Endometrial microvascular endothelial cells (primary cell): ENCODE measurements around the gene EIPR1. TPM values are rescaled to one million over a fixed set of nuclear protein-coding genes. Genes with fewer than 3 reads are reported as not detected.

Source experiments
- in situ Hi-C: cut with HindIII; loops from 2 replicates; pipeline ENCODE4 v1.10.0; 2017; ENCODE audit warnings: low sequenced_read_pairs, low pct_unique_long_range_greater_than_20kb; ENCODE audit errors: inconsistent ontology term
- total RNA-seq: library from RNA; depleted of rRNA; stranded (reverse); fragments of >200 nt; gene quantifications from one replicate; pipeline ENCODE4 v1.2.3, GENCODE V29; 2015; ENCODE audit errors: inconsistent ontology term

EIPR1 gene
- total RNA-seq, 1 donor from 2014 or later = 65.9 TPM

DNA sequence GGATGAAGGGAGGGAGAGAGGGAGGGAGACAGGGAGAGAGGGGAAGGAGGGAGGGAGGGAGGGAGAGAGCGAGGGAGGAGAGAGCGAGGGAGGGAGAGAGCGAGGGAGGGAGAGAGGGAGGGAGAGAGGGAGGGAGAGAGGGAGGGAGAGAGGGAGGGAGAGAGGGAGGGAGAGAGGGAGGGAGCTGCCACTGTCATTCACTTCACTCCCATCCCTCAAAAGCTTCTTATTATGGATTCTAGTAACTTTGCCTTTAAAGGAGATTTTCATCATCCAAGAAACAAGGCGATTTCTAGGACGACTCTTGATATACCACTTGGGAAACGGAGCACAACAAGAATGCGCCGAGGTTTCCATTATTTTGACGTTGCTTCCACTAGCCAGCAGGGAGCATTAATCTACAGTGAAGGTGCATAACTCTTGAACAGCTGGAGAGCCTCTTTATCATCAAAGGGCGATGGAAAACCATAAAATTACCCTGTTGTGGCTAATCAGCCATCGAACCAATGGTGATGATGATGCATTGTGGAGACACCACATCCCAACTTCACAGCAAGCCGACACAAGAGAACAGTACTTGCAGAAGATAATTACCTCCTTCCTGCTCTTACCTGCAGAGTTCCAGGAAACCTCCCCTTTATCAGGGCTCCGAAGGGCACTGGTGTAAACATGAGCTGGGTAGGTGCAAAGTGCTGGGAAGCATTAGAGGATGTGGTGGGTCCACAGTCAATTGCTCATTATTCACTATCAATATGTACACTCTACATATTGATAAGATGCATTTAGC, 130.5 kb downstream of the EIPR1 start:
- in situ Hi-C loops = no loop called here

DNA sequence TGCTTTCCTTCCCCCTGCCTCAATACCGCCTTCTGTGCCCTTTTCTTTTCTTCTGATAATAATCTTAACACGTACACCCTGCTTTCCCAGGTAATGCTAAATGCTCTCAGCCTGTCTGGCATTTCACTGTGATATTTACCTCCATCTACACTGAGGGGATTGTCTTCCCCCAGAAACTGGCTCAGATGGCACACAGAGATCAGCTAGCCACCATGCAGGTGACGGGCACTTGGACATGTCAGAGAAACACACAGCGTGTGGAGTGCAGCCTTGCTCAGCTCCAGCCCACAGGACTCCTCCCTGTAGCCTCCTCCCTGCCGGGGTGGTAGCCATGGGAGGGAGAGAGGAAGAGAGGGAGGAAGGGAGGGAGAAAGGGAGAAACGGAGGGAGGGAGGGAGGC, 131.2 kb downstream of the EIPR1 start:
- in situ Hi-C loops = no loop called here

DNA sequence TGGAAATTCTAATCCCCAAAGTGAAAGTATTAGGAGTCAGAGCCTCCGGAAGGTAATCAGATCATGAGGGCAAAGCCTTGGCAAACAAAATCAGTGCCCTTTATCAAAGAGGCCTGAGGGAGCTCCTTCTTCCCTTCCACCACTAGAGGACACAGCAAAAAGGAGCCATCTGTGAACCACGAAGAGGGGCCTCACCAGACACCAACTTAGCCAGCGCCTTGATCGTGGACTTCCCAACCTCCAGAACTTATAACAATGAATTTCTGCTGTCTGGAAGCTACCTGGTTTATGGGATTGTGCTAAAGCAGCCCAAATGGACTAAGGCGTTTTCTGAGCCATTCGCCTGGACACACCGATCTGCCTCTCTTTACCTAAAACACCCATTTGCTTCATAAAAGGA, 133.1 kb downstream of the EIPR1 start:
- in situ Hi-C loops = no loop called here

DNA sequence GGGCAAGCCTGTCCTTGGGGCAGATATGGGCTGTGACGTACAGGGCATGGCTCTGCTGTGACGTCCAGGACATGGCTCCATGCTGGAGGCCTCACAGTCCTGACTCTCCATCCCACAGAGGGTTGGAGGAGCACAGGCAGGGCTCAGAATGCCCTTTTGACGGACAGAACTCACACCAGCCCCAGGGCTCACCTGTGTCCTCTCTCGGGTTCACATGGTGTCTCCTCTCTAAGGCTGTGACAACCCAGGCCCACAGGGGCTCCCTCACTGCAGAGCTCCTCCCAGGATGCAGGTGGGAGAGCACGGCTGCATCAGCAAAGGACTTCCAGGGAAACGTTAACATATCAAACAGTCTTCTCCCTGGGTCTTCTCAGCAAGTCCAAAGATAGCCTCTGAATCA, 133.8 kb downstream of the EIPR1 start:
- in situ Hi-C loops = no loop called here

DNA sequence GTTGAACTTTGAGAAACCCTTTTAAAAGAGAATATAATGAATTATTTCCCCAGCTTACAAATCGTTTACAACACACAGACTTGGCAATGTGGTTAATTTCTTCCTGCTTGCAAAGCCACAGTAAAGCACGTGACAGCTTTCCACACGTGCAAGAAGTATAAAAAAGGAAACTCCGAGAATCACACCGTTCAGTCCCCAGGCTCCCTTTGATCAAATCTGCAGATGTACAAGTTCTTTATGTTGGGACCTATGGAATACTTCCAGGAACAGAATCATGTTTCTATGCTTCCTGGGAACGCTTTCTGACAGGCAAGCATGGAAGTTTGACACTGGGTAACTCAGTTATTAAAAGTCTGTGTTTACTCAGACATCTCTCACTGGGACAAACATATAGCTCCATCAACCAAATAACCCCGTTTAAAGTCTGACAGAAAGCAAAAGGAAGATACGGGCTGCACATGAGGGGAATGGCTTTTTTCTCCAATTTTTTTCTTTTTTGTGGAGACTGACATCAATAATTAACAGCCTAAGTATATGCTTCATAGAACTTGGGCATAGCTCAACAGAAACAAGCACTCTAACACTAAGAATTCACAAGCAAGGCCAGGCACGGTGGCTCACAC, 134.8 kb downstream of the EIPR1 start:
- in situ Hi-C loops = no loop called here

DNA sequence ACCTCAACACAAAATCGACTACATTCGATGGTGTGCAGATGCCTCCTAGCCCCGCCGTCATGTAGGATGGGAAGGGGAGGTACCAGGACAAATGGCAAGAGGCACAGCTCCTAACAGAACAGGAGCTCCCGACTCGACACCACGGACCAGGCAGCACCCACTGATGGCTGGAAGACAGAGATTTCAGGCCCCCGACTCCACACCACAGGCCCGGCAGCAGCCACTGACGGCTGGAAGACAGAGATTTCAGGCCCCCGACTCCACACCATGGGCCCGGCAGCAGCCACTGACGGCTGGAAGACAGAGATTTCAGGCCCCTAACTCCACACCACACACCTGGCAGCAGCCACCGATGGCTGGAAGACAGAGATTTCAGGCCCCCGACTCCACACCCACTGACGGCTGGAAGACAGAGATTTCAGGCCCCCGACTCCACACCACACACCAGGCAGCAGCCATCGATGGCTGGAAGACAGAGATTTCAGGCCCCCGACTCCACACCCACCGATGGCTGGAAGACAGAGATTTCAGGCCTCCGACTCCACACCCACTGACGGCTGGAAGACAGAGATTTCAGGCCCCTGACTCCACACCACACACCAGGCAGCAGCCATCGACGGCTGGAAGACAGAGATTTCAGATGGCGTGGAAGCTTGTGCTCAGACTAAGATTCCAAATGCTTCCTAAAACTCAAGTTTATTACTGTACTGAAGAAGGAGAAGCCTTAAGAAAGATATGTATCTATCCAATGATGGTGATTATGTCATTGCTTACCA, 135.5 kb downstream of the EIPR1 start:
- in situ Hi-C loops = no loop called here

DNA sequence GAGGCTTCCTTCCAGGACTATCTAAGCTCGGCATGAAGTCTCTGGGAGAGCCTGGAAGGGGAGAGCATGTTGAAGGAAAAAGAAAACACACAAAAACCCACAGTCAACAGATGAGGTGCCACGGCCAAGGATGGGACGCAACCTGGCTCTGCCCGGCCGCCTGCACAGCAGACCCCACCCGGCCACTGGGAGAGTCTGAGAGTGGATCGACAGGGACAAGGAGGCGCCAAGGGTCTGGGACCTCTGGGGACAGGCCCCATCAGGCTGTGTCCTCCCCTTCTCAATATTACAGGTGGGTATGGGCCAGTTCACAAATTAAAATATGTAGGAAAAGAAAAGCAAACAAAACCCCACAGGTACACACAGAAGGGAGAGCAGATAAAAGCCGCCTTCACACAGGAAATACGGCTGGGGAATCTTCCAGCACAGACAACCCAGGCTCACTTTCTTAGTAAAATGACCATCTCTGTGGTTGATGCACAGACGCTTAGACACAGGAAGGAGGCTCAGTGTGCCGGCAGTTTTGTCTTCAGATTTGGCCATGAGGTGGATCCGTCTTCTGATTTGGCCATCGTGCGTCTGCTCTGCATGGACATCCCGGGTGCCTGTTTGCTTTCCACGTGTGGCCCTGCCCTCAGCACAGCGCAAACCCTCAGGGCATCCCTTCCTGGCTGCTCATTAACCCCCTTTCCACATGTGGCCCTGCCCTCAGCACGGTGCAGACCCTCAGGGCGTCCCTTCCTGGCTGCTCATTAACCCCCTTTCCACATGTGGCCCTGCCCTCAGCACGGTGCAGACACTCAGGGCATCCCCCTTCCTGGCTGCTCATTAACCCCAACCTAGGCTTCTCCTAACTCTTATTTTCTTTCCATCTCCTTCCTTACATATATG, 138.4 kb downstream of the EIPR1 start:
- in situ Hi-C loops = no loop called here

DNA sequence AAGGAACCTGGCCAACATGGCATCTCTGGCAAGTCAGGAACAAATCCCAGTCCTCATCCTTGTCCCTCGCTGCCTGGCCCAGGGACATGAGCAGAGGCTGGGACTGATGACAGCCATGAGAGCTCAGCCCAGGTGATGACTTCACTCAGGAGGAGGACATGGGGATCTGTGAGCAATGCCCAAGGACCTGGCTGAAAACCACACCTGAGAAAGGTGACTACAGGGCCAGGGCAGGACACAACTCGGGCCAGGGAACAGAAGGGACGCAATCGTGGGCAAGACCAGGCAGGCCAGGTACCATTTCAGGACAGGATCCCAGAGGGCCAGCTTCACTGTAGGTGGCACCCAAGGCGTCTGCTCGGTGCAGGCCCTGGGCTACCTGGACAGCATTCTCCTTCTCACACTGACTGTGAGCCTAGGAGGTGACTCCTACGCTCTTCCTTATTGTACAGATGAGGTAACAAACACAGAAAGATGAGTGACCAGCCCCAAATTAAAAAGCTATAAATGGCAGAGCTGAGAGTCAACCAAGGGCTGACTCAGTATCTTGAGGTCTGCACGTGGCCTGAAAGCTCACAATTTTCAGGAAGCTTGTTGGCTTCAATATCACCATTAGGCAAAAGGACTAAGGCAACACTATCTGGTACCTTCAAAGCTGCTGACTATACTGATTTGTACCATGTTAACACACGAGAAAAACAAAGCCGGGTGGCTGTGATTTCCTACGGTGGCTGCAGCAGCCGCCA, 141.1 kb downstream of the EIPR1 start:
- in situ Hi-C loops = no loop called here

DNA sequence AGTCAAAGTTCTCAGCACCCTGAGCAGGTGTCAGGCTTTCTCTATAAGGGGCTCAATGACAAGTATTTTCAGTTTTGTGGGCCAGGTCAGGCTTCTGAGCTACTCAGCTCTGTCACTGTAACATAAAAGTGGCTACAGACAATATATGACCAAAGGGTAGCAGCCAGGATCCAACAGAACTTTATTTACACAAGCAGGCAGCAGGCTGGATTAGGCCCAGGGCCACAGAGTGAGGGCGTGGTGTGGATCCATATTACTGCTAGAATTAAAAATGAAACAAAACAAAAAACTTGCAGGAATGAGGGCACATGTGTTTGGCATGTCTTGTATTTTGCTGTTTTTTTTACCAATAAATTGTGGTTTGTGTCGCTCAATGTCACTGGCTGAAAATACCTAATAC, 143.7 kb downstream of the EIPR1 start:
- in situ Hi-C loops = no loop called here

DNA sequence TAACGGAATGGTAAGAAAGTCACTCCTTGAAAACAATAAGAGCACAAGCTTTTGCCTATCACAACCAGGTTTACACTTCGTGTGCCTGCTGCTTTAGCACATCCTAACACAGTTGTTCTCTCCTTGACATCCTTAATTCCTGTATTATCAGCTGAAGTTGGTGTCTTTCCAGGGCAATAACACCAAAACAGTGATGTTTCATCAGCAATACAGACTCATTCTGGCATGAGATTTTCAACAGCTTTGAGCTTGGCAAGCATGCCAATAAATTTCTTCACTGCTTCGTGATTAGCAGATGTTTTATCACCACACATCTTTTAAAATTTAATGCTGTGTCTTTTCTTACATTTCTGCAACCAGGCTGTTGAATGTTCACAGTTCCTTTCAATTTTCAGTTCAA, 148.4 kb downstream of the EIPR1 start:
- in situ Hi-C loops = no loop called here

DNA sequence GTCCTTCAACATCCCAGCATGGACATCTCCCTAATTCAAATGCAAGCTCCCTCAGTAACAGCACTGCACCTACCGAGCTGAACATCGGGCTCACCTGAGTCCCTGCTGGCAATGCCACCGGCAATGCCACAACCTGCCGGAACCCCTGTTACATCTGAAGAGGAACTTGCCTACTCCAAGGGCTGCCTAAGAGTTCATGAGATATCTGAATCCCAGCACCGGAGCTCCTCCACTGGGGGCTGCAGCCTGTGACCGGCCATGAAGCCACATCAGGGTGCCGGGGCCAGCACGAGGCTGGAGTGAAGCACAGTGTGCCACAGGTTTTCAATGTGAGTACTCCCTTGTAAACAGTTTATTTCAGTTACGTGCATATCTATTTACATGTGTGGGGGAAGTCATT, 152.9 kb downstream of the EIPR1 start:
- in situ Hi-C loops = no loop called here

DNA sequence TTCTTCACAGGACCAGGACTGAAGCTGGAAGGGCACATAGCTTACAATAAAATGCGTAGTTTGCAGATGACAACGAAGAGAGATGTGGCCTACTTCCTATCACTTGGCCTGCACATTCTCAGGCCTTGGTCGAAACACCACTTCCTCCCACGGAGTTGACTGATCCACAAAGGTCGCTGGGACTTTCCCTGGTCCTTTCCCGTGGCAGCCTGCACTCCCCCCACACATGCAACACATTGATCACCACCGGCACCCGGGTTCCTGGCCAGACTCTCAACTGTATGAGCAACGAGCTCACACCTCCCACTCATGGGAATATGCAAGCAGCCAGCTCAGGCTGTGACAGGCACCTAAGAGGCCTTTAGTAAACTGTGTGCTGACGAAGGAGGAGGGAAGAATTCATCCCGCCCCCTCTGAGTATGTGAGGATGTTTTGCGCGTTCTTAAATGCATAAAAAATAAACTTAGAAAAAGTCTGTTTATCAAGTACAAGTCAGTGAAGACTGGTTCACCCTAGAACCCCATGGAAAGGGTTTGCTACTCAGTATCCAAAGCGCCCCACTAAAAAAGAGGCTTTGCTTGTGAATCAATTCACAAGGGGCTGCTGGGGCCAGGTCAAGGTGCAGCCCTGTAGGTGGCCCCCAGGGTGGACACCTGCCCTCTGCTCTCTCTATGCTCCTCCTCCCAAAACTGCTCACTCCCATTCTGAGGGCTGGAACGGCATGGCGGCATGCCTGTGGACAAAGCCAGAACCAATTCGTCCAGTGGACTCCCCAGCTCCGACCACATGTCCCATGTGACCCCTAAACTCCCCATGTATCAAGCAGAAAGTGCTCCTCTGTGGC, 154.3 kb downstream of the EIPR1 start:
- in situ Hi-C loops = no loop called here

DNA sequence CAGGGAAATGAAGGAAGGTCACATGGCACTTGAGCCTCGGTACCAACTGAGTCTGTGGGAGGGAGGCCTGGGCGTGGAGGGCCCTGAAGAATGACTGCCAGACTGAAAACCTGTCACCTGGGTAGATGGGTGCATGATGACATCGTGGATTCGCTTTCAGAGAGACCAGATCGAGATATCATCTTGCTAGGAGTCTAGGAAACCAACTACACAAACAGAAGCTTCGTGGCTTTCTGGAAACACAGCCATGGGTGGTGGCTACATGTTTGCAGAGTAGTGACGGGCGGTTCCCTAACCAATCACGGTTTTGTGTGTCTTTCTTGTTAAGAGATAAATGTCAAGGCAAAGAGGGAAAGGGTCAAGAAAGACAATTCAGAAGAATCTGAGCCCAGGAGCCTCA, 155.0 kb downstream of the EIPR1 start:
- in situ Hi-C loops = no loop called here

DNA sequence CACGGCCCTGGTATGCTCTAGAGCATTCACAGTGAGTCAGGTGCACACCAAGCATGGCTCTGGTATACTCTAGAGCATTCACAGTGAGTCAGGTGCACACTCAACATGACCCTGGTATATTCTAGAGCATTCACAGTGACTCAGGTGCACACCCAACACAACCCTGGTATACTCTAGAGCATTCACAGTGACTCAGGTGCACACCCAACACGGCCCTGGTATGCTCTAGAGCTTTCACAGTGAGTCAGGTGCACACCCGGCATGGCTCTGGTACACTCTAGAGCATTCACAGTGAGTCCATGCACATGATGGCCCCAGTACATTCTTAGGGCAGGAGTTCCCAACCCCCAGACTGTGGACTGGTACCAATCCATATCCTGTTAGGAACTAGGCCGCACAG, 158.1 kb downstream of the EIPR1 start:
- in situ Hi-C loops = no loop called here

DNA sequence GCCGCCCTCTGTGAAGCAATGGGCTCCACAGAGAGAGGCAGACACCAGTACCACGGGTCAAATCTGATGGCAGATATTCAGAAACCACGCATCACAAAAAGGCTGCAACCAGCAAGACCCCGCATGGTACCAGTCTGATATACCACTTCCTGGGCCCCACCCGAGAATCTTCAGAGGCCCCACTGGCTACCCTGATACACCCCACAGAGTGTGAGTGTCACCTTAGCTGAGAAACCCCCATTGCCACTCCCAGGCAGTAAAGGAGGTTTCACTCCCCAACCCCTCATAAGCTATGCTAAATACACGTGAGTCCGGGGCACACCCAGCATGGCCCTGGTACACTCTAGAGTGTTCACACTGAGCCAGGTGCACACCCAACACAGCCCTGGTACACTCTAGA, 160.0 kb downstream of the EIPR1 start:
- in situ Hi-C loops = no loop called here

DNA sequence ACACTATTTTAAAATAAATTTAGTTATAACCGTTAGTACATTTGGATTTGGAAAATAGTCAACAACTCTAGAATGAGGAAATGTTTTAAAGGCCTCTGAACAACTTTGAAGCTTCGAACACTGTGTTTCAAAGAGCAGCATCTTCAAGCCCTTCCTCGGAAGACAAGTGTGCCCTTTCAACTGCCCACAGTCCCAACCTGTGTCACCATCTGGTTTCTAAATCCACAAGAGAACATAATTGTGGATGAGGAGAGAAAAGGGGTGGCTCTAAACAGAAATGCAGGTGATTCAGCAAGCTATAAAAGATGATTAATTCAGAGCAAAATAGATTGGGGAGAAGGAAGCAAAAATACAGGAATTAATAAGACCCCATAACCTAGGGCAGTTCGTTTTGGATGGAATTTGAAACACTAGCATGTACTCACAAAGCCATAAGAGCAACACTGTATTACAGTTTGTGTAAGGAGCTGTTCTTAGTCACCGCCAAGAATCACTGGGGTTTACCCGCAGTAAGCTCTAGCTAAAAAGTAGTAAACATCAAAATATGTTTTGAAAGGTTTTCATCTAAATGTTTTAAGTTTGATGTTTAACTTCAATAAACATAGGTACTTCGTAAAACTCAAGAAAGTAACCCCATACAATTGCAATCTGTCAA, 160.7 kb downstream of the EIPR1 start:
- in situ Hi-C loops = no loop called here

DNA sequence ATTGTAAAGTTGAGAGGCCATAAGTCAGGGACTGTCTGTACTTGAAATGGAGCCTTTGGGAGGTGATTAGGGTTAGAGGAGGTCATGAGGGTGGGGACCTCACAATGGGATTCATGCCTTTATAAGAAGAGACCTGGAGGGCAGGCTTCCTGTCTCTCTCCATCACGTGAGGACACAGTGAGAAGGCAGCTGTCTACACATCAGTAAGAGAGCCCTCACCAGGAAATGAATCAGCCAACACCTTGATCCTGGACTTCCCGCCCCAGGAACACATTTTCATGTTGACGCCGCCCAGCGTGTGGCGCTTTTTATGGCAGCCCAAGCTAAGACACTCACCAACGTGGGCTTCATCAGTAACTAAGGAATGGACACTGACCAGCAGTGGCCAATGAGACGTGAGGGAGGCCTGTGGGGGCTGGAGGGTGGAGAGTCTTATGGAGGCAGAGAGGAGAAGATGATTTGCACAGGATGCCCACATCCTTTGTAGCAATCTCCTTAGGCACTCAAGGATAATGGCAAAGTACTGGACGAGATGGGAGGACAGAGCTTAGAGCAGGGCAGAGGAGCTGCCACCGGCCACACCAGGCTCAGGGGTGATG, 162.7 kb downstream of the EIPR1 start:
- in situ Hi-C loops = no loop called here
